Upper lobe of left lung (tissue), 6 donors: Measurements from ENCODE around the gene SAP130. TPM values are rescaled to one million over a fixed set of nuclear protein-coding genes. Genes with fewer than 3 reads are reported as not detected.

Experiments
- ATAC-seq, 2 donors: fragments of 200-7000 bp; cut with Tn5 transposase; one replicate each; pipeline ENCODE4 v1.9.1; 2022; ENCODE audit warnings: mild to moderate bottlenecking in 2 of 2, moderate library complexity in 2 of 2; ENCODE audit not compliant: low FRiP score in 2 of 2
- DNase-seq, 2 donors: peaks; one replicate each; pipeline ENCODE4 v3.0.0-alpha.2; 2019 to 2020
- H3K27ac ChIP-seq, 4 donors: fragments of 200-600 bp; sonication (generic); one replicate each; pipeline ENCODE4 v1.5.1; 2016 to 2019
- H3K27me3 ChIP-seq, 4 donors: fragments of 200-600 bp; sonication (generic); one replicate each; pipeline ENCODE4 v1.5.1; 2017 to 2019
- H3K36me3 ChIP-seq, 4 donors: fragments of 200-600 bp; sonication (generic); one replicate each; pipeline ENCODE4 v1.5.1; 2016 to 2019
- H3K4me1 ChIP-seq, 4 donors: fragments of 200-600 bp; sonication (generic); one replicate each; pipeline ENCODE4 v1.5.1; 2018 to 2019
- H3K4me3 ChIP-seq, 4 donors: fragments of 200-600 bp; sonication (generic); one replicate each; pipeline ENCODE4 v1.5.1; 2017 to 2019; ENCODE audit warnings: mild to moderate bottlenecking in 2 of 4, moderate library complexity in 1 of 4
- H3K9me3 ChIP-seq, 4 donors: fragments of 200-600 bp; sonication (generic); one replicate each; pipeline ENCODE4 v1.5.1; 2018 to 2019
- EP300 ChIP-seq, 4 donors: sonication (generic); formaldehyde crosslinking; IDR thresholded peaks; one replicate each; pipeline ENCODE4 v1.5.1; 2017; ENCODE audit warnings: antibody characterized with exemption in 4 of 4, control low read depth in 2 of 4
- POLR2A ChIP-seq, 4 donors: fragments of 450-650 bp; IDR thresholded peaks; one replicate each; pipeline ENCODE4 v1.5.1; 2016 to 2017; ENCODE audit warnings: antibody characterized with exemption in 4 of 4, mild to moderate bottlenecking in 2 of 4
- POLR2AphosphoS5 ChIP-seq, 2 donors: sonication (generic); formaldehyde crosslinking; IDR thresholded peaks; one replicate each; pipeline ENCODE4 v1.5.1; 2017; ENCODE audit warnings: antibody characterized with exemption in 2 of 2
- WGBS, 2 donors: methylation state at CpG; one replicate each; pipeline ENCODE4 v1.1.5; 2017 to 2018; 5-methylcytosine and 5-hydroxymethylcytosine counted together
- total RNA-seq, 6 donors: library from RNA; depleted of rRNA in 4 of 6; stranded (reverse); fragments of >200 nt in 4 of 6; gene quantifications; one replicate each; pipeline versions ENCODE4 v1.1.0 to v1.2.1, GENCODE V29; 2016 to 2021
- TF ChIP-seq, protein P1 (sequence below), 6 experiments: fragments of 450-650 bp in 4 of 6; fragments of 200-600 bp in 2 of 6; sonication (generic) in 2 of 6; IDR thresholded peaks; one replicate each; pipeline ENCODE4 v1.5.1; 2016 to 2019; ENCODE audit warnings: antibody characterized with exemption in 6 of 6
- donor health status: DM: no; HTN: no; CAD: no; lungs with moderate emphysema.
- donor health status: DM: no; HTN: yes; CAD: no; lungs with severe emphysema.

SAP130 gene
- total RNA-seq, 6 donors from 2014 or later = 9.8 to 20.7 (median 17.2) TPM

DNA sequence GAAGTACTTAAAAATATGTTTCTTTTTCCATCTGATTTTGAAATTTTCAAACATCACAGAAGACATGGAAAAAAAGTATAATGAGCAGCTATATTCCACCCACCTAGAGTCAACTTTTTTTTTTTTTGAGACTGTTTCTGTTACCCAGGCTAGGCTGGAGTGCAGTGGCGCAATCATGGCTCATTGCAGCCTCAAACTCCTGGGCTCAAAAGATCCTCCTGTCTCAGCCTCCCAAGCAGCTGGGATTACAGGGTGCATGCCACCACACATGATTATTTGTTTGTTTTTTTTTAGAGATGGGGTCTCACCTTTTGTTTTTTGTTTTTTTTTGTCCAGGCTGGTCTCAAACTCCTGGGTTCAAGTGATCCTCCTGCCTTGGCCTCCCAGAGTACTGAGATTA, 36.5 kb upstream of the SAP130 start:
- no peak overlapping the region for H3K4me3 ChIP-seq
- 100% methylated on average over 1 of the region's 1 CpG for WGBS, 2 donors
- H3K27ac ChIP-seq = no peak overlapping the region
- ATAC-seq (no peak), DNase-seq (no peak)
- H3K36me3 ChIP-seq = no peaks in the 10 kb centered on the region
- TF ChIP-seq POLR2A (IDR thresholded peaks at IDR 0.05) (no peak), POLR2AphosphoS5 (IDR thresholded peaks at IDR 0.05) (no peak), EP300 (IDR thresholded peaks at IDR 0.05) (no peak)
- TF ChIP-seq, protein P1, sequence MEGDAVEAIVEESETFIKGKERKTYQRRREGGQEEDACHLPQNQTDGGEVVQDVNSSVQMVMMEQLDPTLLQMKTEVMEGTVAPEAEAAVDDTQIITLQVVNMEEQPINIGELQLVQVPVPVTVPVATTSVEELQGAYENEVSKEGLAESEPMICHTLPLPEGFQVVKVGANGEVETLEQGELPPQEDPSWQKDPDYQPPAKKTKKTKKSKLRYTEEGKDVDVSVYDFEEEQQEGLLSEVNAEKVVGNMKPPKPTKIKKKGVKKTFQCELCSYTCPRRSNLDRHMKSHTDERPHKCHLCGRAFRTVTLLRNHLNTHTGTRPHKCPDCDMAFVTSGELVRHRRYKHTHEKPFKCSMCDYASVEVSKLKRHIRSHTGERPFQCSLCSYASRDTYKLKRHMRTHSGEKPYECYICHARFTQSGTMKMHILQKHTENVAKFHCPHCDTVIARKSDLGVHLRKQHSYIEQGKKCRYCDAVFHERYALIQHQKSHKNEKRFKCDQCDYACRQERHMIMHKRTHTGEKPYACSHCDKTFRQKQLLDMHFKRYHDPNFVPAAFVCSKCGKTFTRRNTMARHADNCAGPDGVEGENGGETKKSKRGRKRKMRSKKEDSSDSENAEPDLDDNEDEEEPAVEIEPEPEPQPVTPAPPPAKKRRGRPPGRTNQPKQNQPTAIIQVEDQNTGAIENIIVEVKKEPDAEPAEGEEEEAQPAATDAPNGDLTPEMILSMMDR (IDR thresholded peaks at IDR 0.05) = no peak
- H3K27me3 ChIP-seq = no peaks in the 10 kb centered on the region
- no peaks in the 10 kb centered on the region for H3K4me1 ChIP-seq
- no peaks in the 10 kb centered on the region for H3K9me3 ChIP-seq

DNA sequence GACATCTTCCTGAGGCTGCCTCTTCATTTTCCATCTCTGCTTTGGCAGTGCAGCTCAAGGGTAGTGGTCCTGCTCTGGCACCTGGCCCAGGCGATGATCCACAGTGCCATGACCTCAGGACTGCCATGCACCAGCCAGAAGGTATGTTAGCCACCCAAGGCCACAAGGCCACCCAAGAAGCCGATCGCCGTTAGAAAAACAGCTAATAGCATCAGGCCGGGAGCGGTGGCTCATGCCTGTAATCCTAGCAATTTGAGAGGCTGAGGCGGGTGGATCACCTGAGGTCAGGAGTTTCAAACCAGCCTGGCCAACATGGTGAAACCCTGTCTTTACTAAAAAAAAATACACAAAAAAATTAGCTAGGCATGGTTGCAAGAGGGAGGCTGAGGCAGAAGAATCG, 34.7 kb upstream of the SAP130 start:
- ATAC-seq (no peak), DNase-seq (no peak)
- no peak for TF ChIP-seq EP300 (IDR thresholded peaks at IDR 0.05)
- TF ChIP-seq, protein P1 (IDR thresholded peaks at IDR 0.05) = no peak
- no peak for TF ChIP-seq POLR2AphosphoS5 (IDR thresholded peaks at IDR 0.05)
- no peak for TF ChIP-seq POLR2A (IDR thresholded peaks at IDR 0.05)
- no peaks in the 10 kb centered on the region for H3K9me3 ChIP-seq
- no peaks in the 10 kb centered on the region for H3K27me3 ChIP-seq
- H3K27ac ChIP-seq = no peak overlapping the region
- no peak overlapping the region for H3K4me3 ChIP-seq
- no peaks in the 10 kb centered on the region for H3K36me3 ChIP-seq
- 83 to 100% methylated on average over 5 to 8 of the region's 8 CpGs for WGBS, 2 donors
- no peaks in the 10 kb centered on the region for H3K4me1 ChIP-seq

DNA sequence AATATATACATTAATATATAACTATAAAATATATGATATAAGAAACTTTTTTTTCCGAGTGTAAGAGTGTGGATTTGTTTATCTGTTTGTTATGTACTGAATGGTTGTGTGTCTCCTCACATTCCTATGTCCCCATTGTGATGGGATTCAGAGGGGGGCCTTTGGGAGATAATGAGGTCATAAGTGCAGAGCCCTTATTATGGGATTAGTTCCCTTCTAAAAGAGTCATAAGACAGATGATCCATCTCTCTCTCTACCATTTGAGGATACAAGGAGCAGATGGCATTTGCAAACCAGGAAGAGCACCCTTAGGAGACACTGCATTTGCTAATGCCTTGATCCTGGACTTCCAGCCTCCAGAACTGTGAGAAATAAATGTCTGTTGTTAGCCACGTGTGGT, 30.3 kb upstream of the SAP130 start:
- ATAC-seq (no peak), DNase-seq (no peak)
- no peak overlapping the region for H3K27ac ChIP-seq
- 58 to 67% methylated on average over 2 of the region's 2 CpGs for WGBS, 2 donors
- no peak for TF ChIP-seq EP300 (IDR thresholded peaks at IDR 0.05)
- TF ChIP-seq, protein P1 (IDR thresholded peaks at IDR 0.05) = no peak
- TF ChIP-seq POLR2A (IDR thresholded peaks at IDR 0.05) = no peak
- TF ChIP-seq POLR2AphosphoS5 (IDR thresholded peaks at IDR 0.05) = no peak
- H3K27me3 ChIP-seq = no peaks in the 10 kb centered on the region
- H3K9me3 ChIP-seq = no peaks in the 10 kb centered on the region
- H3K4me3 ChIP-seq = no peak overlapping the region
- H3K4me1 ChIP-seq = no peaks in the 10 kb centered on the region
- H3K36me3 ChIP-seq = no peaks in the 10 kb centered on the region

DNA sequence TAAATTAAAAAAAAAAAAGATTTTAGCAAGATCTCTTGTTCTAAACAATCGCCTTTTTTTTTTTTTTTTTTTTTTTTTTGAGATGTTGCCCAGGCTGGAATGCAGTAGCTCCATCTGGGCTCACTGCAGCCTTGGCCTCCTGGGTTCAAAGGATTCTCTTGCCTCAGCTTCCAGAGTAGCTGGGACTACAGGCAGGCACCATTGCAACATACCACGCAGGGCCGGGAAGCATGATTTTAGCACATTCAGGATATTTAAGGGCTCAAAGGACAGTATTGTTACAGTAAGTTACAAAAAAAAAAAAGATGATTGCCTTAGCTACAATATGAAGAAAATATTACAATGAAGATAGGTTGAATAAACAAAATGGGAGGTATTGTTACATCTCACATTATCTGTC, 29.5 kb upstream of the SAP130 start:
- WGBS, 2 donors = 54 to 63% methylated on average over 3 of the region's 3 CpGs
- Histone ChIP-seq H3K27ac (no peak overlapping the region), H3K36me3 (no peaks in the 10 kb centered on the region), H3K4me3 (no peak overlapping the region), H3K4me1 (no peaks in the 10 kb centered on the region), H3K27me3 (no peaks in the 10 kb centered on the region), H3K9me3 (no peaks in the 10 kb centered on the region)
- TF ChIP-seq EP300 (IDR thresholded peaks at IDR 0.05) (no peak), POLR2A (IDR thresholded peaks at IDR 0.05) (no peak), POLR2AphosphoS5 (IDR thresholded peaks at IDR 0.05) (no peak)
- TF ChIP-seq, protein P1 (IDR thresholded peaks at IDR 0.05) = no peak
- ATAC-seq (no peak), DNase-seq (no peak)

DNA sequence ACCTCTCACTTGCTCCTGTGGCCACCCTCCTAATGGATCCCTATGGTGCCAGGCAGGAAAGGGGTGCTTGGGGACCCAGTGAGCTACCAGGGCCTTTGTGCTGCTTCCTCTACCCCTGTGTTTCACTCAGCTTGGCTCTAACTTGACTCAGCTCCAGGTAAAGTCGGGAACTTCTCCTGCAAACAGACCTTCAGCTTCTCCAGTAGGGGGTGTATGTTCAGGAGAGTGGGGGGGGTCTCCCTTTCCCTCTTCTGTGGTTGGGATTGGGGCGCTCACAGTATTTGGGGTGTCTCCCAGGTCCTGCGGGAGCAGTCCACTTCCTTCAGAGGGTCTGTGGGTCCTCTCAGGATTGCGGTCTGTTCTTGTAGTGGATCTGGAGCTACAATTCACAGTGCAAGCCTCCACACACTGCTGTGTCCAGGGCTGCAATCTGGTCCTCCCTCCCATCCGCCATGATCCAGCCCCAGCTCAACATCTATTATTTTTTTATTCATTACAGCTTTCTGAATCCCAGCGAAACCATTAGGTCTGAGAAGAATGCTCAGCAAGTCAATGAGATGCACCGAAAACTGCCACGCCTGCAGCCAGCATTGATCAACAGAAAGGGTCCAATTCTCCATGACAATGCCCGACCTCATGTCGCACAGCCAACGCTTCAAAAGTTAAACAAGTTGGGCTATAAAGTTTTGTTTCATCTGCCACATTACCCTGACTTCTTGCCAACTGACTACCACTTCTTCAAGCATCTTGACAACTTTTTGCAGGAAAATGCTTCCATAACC, 26.4 kb upstream of the SAP130 start:
- TF ChIP-seq, protein P1 (IDR thresholded peaks at IDR 0.05) = no peak
- TF ChIP-seq EP300 (IDR thresholded peaks at IDR 0.05) (no peak), POLR2A (IDR thresholded peaks at IDR 0.05) (no peak), POLR2AphosphoS5 (IDR thresholded peaks at IDR 0.05) (no peak)
- no peak for ATAC-seq
- no peaks in the 10 kb centered on the region for H3K36me3 ChIP-seq

More for the DNA sequence above, 26.4 kb upstream of the SAP130 start:
- no peak for DNase-seq
- WGBS, 2 donors = 81 to 94% methylated on average over 10 to 11 of the region's 11 CpGs
- Histone ChIP-seq H3K4me1 (no peaks in the 10 kb centered on the region), H3K4me3 (no peak overlapping the region), H3K27me3 (no peaks in the 10 kb centered on the region), H3K27ac (no peak overlapping the region), H3K9me3 (peaks cover 0 to 8% (median 0%) of the 10 kb centered on the region in 4 donors)
